HG03432 (cell line): Measurements from ENCODE around the gene WNK1.
A peak's percentile ranks its signal among the peaks of the same experiment; 100 is the strongest.
"Not testable (repeated sequence)": the region's sequence is repeated elsewhere in the genome, so short reads cannot be mapped to it uniquely, and the experiment has no call there.

Experiments used
- ATAC-seq: cut with Tn5 transposase; IDR thresholded peaks from one replicate; pipeline ENCODE4 v1.9.1; 2021; ENCODE audit warnings: mild to moderate bottlenecking, moderate library complexity; ENCODE audit not compliant: unreplicated experiment

Gene WNK1

GRCh38 chr12:810671-811415, 58.5 kb downstream of the WNK1 start:
- ATAC-seq = peak; percentile 53

- no peak for ATAC-seq
These were observed 60.6 kb downstream of the WNK1 start for GRCh38 chr12:812950-813349.

GRCh38 chr12:817456-817855, 65.1 kb downstream of the WNK1 start:
- not testable (repeated sequence) for ATAC-seq

GRCh38 chr12:817941-818600, 65.7 kb downstream of the WNK1 start:
- no peak for ATAC-seq

GRCh38 chr12:818733-819132, 66.4 kb downstream of the WNK1 start:
- no peak for ATAC-seq

- no peak for ATAC-seq
These were observed 68.0 kb downstream of the WNK1 start for GRCh38 chr12:820336-820735.

- peak; percentile 87 for ATAC-seq
These were observed 70.8 kb downstream of the WNK1 start for GRCh38 chr12:823028-823698.

GRCh38 chr12:826331-826730, 74.0 kb downstream of the WNK1 start:
- no peak for ATAC-seq

GRCh38 chr12:828726-829395, 76.5 kb downstream of the WNK1 start:
- no peak for ATAC-seq

GRCh38 chr12:830111-830867, 77.9 kb downstream of the WNK1 start:
- ATAC-seq = no peak

- no peak for ATAC-seq
These were observed 83.6 kb downstream of the WNK1 start for GRCh38 chr12:835754-836518.

- no peak for ATAC-seq
These were observed 84.6 kb downstream of the WNK1 start for GRCh38 chr12:836952-837351.

- ATAC-seq = no peak
These were observed 85.2 kb downstream of the WNK1 start for GRCh38 chr12:837548-837947.

- ATAC-seq = no peak
These were observed 91.2 kb downstream of the WNK1 start for GRCh38 chr12:843609-844008.

- ATAC-seq = no peak
These were observed 94.0 kb downstream of the WNK1 start for GRCh38 chr12:846421-846820.

- no peak for ATAC-seq
These were observed 95.9 kb downstream of the WNK1 start for GRCh38 chr12:848173-848865.

GRCh38 chr12:848882-849527, 96.6 kb downstream of the WNK1 start:
- ATAC-seq = no peak

- ATAC-seq = not testable (repeated sequence)
These were observed 97.5 kb downstream of the WNK1 start for GRCh38 chr12:849733-850437.
